ENCODE measurements around the gene DNAJB9. TPM values are rescaled to one million over a fixed set of nuclear protein-coding genes. Genes with fewer than 3 reads are reported as not detected.

DNAJB9 gene
- total and polyA plus RNA-seq, 9 of the 15 experiments (the other 6 are each of a cell fraction or from before 2014, with no cell fraction given), result 4.3 to 34.2 (median 9.6) TPM

DNA sequence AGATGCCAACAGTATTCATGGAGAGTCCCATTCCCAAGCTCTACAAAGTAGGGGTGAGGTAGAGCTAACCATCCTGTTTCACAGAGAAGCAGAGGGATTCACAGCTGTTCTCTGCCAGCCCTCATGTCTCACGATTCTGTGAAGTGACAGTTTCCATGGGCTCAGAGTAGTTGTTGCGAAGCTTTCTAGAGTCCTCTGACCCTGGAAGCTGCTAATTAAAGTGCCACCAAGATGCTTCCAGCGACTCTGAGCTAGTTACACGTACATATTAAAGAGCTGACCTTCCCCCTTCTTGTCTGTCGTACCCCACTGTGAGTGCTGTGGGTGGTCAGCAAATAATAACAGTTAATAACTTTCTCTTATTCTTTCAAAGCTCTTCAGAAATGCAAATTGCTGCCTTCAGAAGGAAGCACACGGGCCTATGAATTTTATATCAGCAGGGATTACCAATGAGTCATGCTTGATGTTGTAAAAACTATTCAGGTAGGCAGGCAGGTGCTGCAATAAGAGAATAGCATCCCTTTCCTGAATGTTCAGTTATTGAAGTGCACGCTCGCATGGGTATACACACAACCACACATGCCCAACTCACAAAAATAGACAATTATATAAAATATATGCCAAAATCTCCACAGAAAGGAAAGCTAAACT lies 34.1 kb downstream of the DNAJB9 start:
- Histone ChIP-seq H3K9me3 (replicated peaks; ENCODE audit: control insufficient read depth, insufficient read depth, low read depth, low read length) (no peaks in the 10 kb centered on the region), H3K27ac (ENCODE audit: extremely low read depth, low read depth, low read length) (no peak overlapping the region), H3K27me3 (ENCODE audit: control insufficient read depth in 2 of 2, insufficient read depth in 2 of 2, low read length in 2 of 2) (peaks cover 5 to 16% of the 10 kb centered on the region in 2 experiments), H4K20me1 (replicated peaks; ENCODE audit: control insufficient read depth, insufficient read depth, low read length) (no peaks in the 10 kb centered on the region), H3K4me2 (ENCODE audit: insufficient read depth, low read length) (no peak overlapping the region), H2AFZ (ENCODE audit: low read depth, low read length) (peak overlapping the region; percentile 67), H3K79me2 (ENCODE audit: control insufficient read depth, insufficient read depth, low read length) (no peaks in the 10 kb centered on the region), H3K4me3 (no peak overlapping the region), H3K9me1 (ENCODE audit: control insufficient read depth, insufficient read depth, low read length) (no peaks in the 10 kb centered on the region), H3K4me1 (replicated peaks in 1 of 2; ENCODE audit: control insufficient read depth in 2 of 2, insufficient read depth in 2 of 2, low read length in 2 of 2) (peaks cover 0 to 11% of the 10 kb centered on the region in 2 experiments; a peak in 3 of 5 replicates), H3K9ac (ENCODE audit: insufficient read depth in 1 of 2, low read depth in 2 of 2, low read length in 2 of 2) (no peak overlapping the region), H3K36me3 (ENCODE audit: control insufficient read depth, insufficient read depth, low read length) (no peaks in the 10 kb centered on the region)
- BruUV-seq (replicated peaks), result no TSS peak
- ATAC-seq (no peak; the same call in 2 of the 3 replicates), DNase-seq (ENCODE audit: extremely low read depth in 1 of 4, low spot score in 3 of 4) (no peak), FAIRE-seq (no peak)
- intact Hi-C loops (cut with micrococcal nuclease), result no loop called here
- CTCF ChIA-PET (ENCODE audit: low intra/inter-chr PET ratio), result no interaction called here
- in situ Hi-C loops (cut with MboI), result no loop called here
- POLR2A ChIA-PET, result interaction anchor here (0.6 to 1.9 kb wide), 3 partner anchors 11 to 77 kb away, joined by 3 to 8 read pairs (median 4); partner anchors contain the start of genes DNAJB9, PNPLA8 and THAP5
- WGBS (ENCODE audit: insufficient coverage, low coverage, missing lambda C conversion rate), result 43% methylated on average over 8 of the region's 8 CpGs
- TF ChIP-seq SP1 (CRISPR knock-in tag; IDR thresholded peaks at IDR 0.05) (no peak), ATF2 (CRISPR knock-in tag; IDR thresholded peaks at IDR 0.05) (no peak), CXXC5 (CRISPR knock-in tag; IDR thresholded peaks at IDR 0.05) (no peak), MEF2A (IDR thresholded peaks at IDR 0.05; ENCODE audit: control insufficient read depth, low read depth, low read length) (no peak), ETS1 (conservative IDR thresholded peaks at IDR 0.05; ENCODE audit: control insufficient read depth, low read depth, low read length) (no peak), EHMT2 (IDR thresholded peaks at IDR 0.05) (no peak), ESRRA (IDR thresholded peaks at IDR 0.05; ENCODE audit: borderline replicate concordance, low read depth) (no peak)
- TF ChIP-seq, protein P1, sequence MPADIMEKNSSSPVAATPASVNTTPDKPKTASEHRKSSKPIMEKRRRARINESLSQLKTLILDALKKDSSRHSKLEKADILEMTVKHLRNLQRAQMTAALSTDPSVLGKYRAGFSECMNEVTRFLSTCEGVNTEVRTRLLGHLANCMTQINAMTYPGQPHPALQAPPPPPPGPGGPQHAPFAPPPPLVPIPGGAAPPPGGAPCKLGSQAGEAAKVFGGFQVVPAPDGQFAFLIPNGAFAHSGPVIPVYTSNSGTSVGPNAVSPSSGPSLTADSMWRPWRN (IDR thresholded peaks at IDR 0.05; ENCODE audit: low read depth), result no peak
- TF ChIP-seq, protein P2, sequence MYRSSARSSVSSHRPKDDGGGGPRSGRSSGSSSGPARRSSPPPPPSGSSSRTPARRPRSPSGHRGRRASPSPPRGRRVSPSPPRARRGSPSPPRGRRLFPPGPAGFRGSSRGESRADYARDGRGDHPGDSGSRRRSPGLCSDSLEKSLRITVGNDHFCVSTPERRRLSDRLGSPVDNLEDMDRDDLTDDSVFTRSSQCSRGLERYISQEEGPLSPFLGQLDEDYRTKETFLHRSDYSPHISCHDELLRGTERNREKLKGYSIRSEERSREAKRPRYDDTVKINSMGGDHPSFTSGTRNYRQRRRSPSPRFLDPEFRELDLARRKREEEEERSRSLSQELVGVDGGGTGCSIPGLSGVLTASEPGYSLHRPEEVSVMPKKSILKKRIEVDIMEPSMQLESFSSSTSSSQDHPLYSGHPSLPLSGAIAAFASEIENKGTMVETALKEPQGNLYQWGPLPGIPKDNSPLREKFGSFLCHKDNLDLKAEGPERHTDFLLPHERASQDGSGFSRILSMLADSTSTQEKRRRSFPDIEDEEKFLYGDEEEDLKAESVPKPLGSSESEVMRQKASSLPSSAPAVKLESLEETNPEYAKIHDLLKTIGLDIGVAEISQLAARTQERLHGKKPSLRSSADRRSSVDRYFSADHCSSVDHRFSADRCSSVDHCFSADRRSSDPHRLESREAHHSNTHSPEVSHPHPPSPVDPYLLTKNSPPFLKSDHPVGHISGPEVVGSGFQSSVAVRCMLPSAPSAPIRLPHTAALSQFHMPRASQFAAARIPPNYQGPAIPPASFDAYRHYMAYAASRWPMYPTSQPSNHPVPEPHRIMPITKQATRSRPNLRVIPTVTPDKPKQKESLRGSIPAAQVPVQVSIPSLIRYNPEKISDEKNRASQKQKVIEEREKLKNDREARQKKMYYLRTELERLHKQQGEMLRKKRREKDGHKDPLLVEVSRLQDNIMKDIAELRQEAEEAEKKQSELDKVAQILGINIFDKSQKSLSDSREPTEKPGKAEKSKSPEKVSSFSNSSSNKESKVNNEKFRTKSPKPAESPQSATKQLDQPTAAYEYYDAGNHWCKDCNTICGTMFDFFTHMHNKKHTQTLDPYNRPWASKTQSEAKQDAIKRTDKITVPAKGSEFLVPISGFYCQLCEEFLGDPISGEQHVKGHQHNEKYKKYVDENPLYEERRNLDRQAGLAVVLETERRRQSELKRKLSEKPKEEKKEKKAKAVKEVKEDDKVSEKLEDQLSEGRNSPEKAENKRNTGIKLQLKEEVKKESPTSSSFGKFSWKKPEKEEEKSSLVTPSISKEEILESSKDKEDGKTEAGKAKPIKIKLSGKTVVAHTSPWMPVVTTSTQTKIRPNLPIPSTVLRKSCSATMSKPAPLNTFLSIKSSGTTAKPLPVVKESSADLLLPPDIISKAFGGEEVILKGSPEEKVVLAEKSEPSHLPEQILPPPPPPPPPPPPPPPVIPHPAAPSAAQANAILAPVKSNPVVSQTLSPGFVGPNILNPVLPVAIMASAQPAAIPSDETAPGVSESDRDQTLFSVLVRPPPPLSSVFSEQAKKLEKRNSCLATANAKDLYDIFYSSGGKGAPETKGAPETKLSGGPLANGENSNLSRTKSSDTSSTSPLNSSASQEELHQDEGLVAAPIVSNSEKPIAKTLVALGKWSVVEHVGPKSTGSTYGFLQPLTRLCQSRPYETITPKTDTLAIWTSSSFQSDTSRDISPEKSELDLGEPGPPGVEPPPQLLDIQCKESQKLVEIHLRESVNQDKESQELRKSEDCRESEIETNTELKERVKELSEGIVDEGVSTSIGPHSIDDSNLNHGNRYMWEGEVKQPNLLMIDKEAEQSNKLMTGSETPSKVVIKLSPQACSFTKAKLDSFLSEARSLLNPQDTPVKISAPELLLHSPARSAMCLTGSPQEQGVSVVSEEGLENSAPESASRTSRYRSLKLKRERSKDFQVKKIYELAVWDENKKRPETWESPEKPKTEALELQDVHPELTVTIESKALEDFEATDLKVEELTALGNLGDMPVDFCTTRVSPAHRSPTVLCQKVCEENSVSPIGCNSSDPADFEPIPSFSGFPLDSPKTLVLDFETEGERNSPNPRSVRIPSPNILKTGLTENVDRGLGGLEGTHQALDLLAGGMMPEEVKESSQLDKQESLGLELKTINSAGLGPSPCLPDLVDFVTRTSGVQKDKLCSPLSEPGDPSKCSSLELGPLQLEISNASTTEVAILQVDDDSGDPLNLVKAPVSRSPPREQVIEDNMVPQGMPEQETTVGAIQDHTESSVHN (IDR thresholded peaks at IDR 0.05; ENCODE audit: borderline replicate concordance in 1 of 2, low read depth in 1 of 2), result no peak

Measured in K562 (cell line).